SKM-1 (cell line): ENCODE data around the gene MRGPRE.

Source experiments
- DNase-seq: peaks from one replicate; lab custom pipeline; 2025; ENCODE audit not compliant: unreplicated experiment; lab: John Stamatoyannopoulos, UW

MRGPRE gene

GRCh38 chr11:3226846-3227567 is 5.2 kb downstream of the MRGPRE start:
- no peak for DNase-seq

DNA sequence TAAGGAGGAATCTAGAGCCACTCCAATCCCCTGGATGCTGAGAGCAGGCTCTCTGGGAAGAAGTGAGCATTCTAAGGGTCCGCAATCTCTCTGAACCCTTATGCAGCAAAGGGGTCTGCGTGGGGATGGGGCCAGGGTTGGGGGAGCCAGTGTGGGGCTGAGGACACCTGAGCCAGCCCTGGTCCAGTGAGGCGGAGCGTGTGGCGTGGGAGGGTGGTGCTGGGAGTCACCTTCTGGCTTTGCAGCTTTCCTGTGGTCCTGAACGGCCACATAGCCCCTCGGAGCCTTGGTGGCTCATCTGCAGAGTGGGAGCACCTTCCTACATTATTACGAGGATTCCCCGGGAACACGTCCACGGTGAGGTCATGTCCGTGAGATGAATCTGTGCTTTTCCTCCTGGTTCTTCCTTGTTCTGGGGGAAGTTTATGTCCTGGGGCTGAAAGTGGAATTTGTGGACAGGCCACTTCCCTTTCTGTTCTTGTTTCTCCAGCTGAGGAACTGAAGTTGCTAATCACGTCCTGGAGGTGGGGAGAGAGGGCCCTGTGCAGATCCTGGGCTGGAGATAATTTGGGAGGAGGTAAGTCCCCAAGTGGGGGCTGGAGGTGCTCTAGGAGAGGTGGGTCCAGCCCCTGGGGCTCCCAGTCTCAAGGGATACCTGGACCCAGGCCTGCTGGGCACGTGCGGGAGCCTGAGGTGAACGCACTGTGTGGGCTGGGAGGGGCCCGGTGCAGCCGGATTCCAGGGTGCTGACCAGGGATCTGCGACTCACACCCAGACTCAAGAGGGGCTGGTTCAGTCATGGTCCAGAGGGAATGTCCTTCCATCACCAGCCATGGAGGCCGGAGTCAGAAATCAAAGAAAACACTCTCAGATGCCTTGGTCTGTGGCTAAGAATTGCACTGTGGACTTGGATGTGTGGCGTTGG is 6.1 kb downstream of the MRGPRE start:
- DNase-seq = peak; percentile 11

DNA sequence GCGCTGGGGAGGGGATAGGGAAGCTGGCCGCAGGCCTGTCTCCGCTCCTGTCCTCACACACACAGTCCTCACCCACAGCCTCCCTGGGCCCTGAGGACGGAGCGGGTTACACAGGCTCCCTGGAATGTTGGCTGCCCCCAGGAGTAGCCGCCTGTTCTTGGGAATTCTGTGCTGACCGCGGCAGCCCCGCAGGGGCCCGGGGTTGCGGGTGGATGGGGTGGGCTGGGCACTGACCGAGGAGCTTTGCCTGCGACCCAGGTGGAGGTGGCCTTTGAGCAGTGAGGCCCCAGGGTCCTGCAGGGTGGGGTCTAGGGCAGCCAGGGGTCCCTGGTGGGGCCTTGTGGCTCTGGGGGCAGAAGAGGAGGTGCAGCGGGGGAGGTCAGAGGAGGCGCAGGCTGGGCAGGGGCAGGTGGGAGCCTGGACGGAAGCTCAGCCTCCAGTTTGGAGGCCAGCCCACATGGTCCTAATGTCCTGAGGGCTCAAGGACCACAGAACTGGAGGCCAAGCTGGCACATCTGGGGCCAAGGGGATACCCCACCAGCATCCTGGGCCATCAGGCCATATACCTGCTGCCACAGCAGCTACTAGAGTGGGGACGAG is 7.0 kb downstream of the MRGPRE start:
- no peak for DNase-seq

- DNase-seq = no peak
Observed at GRCh38 chr11:3224401-3225057, 7.7 kb downstream of the MRGPRE start.

GRCh38 chr11:3223932-3224381 is 8.3 kb downstream of the MRGPRE start:
- DNase-seq = no peak

DNA sequence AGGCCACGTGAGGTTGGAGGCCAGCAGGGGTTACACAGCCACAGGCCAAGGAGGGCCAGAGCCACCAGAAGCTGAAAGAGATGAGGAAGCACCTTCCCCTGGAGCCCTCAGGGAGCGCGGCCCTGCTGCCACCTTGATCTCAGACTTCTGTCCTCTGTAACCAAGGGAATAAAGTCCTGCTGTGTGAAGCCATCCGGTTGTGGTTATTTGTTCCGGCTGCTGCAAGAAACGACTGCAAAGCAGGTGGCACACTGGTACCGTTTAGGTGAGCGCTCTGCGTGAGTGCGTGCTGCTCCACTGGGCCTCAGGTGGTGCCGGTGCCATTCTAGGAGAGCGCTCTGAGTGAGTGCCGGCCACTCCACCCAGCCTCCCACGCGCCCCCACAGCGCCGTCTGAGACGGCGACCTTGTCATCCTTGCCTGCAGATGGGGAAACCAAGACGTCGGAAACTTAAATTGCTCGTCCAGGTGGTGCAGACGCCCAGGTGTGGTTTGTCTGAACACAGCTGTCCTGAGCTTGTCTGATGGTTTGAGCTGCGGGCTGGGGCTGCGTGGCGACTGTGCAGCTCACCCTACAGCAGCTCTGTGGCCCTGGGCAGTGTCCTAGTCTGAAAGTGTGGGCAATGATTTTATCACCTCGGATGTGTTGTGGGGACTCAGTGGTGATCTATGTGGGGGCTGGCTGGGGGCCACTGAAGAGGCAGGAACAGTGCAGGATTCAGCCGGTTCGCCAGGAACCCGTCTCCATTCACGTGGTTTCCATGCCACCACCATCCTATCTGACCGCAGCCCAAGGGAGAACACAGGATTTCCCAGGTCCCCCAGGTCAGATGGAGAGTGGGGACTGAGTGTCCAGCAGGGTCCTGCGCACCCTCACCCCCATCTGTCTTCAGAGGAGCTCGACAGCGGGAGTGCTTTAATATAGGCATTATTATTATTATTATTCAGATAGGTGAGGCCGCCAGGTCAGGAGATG is 9.0 kb downstream of the MRGPRE start:
- DNase-seq = no peak

DNA sequence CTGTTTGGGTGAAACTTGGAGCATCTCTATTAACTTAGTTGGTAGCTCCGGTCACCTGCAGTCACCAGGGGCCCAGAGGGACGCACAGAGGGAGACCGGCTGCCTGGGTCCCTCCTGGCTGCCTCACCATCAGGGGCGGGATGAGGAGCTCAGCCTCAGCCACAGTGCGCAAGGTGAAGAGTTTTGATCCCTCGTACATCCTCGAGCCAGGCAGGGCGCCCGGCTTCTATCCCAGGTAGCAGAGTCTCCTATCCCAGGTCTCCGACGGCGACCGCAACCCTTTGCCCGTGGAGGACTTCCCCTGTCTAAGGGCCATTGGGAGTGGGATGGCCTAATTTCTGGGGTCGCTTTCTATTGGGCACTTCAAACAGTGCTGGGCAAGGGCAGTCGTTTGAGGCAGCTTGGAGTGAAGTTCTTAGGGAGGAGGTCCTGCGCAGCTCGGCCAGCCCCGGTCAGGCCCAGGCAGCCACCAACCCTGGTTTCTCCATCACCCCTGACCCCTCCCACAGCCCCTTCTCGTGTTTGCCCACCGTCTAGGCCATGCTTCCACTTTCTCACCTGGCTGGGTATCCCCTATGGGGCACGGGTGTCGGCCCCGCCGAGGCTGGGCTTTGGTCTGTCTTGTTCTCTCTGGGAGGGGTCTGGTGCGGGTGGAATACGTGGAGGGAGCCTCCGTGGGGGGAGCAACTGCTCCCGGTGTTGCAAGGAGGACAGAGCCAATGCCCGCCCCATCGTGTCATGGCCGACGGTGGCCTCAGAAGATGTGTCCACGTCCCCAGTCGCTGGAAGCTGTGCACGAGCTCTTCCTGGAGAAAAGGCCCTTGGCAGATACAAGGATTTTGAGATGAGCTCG is 10.0 kb downstream of the MRGPRE start:
- DNase-seq = no peak

GRCh38 chr11:3221408-3222002 is 10.7 kb downstream of the MRGPRE start:
- no peak for DNase-seq

DNA sequence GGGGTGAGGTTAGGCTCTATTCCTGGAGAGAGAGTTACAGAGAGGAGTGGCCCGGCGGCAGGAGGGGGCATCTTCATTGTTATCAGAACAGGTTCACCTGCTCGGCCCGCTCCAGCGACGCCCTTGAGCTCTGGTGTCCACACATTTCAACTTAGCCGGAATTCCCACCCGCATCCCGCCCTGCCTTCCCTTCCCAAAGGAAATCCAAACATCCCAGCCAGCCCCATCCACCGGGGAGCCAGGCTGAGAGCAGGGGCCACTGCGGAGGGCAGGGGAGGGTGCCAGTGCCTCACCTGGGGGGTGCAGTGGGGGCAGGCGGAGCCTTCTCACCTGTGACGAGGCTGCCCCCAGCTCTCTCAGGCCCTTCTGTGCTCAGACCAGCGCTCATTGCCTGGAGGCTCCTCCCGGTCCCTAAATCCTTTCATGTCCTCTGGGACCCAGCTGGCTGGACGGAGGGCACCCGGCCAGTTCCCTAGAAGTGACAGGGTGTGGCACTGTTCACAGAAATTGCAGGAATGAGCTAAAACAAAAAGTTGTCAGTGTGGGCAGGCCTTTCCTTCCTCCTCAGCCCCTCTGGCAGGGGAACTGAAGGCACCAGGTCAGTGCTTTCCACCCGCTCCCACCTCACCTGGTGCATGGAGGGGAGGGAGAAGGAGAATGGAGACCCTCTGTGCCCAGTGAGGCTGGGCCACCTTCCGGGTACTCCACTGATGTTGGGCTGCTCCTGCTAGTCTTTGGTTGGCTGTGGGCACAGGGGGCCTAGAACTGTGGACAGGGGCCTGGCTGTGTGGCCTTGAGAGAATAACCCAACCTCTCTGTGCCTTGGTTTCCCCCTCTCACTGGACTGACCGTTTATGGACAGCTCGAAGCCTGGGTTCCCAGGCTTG is 11.5 kb downstream of the MRGPRE start:
- no peak for DNase-seq

GRCh38 chr11:3220101-3220500 is 12.1 kb downstream of the MRGPRE start:
- no peak for DNase-seq

GRCh38 chr11:3219281-3219892 is 12.8 kb downstream of the MRGPRE start:
- no peak for DNase-seq

GRCh38 chr11:3218483-3219280 is 13.5 kb downstream of the MRGPRE start, which contains the start of gene MRGPRG:
MRGPRG (minus strand) TSS chr11:3218813; CDS start chr11:3218813, 0 bp downstream.
- no peak for DNase-seq

DNA sequence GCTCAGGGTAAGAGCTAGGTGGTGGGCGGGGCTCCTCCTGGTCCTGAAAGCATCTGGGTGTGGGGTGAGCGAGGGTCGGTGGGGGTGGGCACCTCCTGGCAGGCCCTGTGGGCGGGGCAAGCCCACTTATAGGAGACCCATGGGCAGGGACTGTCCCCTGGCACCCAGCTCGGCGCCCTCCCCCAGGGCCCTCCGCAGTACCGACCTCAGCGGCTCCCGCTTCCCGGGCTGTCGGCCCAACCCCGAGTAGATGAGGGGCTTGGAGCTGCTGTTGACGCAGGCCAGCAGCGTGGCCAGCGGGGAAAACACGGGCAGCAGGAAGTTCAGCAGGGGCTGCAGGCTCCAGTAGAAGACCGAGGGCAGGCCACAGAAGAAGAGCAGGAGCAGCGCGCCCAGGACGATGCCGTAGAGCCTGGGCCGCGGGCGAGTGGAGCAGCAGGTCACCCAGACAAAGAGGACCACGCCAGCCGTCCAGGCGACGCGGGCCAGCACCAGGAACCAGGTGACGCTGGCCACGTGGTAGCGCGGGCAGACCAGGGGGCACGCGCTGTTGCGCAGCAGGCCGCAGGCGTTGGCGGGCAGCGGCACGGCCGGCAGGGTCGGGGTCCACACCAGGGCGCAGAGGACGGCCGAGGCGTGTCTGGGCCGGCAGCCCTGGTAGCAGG is 14.3 kb downstream of the MRGPRE start:
- DNase-seq = no peak

GRCh38 chr11:3216027-3216525 is 16.1 kb downstream of the MRGPRE start:
- DNase-seq = no peak

GRCh38 chr11:3215346-3216026 is 16.7 kb downstream of the MRGPRE start:
- no peak for DNase-seq
